Measurements from ENCODE around the gene SNX1. TPM values are rescaled to one million over a fixed set of nuclear protein-coding genes. Genes with fewer than 3 reads are reported as not detected.

The SNX1 gene
- total RNA-seq, 4 donors from 2014 or later, result 184 to 348 (median 211) TPM

GRCh38 chr15:64148581-64148980, 52.8 kb downstream of the SNX1 start:
- peaks cover 8 to 29% of the 10 kb centered on the region in 2 donors for H3K4me1 ChIP-seq
- no peak overlapping the region for H3K4me3 ChIP-seq (replicated peaks in 1 of 3)
- intact Hi-C loops (cut with DNase I), result no loop called here
- peaks cover 2 to 9% of the 10 kb centered on the region in 2 donors for H3K36me3 ChIP-seq
- no peaks in the 10 kb centered on the region for H3K9me3 ChIP-seq
- H3K27me3 ChIP-seq, result no peaks in the 10 kb centered on the region
- no peak for TF ChIP-seq POLR2A (IDR thresholded peaks at IDR 0.05)
- no peak for TF ChIP-seq CTCF (IDR thresholded peaks at IDR 0.05)
- H3K27ac ChIP-seq, result no peak overlapping the region
- DNase-seq, result no peak
- 87 to 90% methylated on average over 3 of the region's 3 CpGs for WGBS, 2 donors

GRCh38 chr15:64149424-64149823, 53.6 kb downstream of the SNX1 start:
- intact Hi-C loops (cut with DNase I), result no loop called here
- TF ChIP-seq POLR2A (IDR thresholded peaks at IDR 0.05), result no peak
- TF ChIP-seq CTCF (IDR thresholded peaks at IDR 0.05), result no peak

GRCh38 chr15:64149893-64150578, 54.3 kb downstream of the SNX1 start:
- TF ChIP-seq CTCF (IDR thresholded peaks at IDR 0.05) (no peak), POLR2A (IDR thresholded peaks at IDR 0.05) (no peak)
- 67 to 75% methylated on average over 6 to 9 of the region's 9 CpGs for WGBS, 2 donors
- H3K4me1 ChIP-seq, result peaks cover 8 to 39% of the 10 kb centered on the region in 2 donors
- no peak for DNase-seq
- no peaks in the 10 kb centered on the region for H3K9me3 ChIP-seq
- H3K27me3 ChIP-seq, result no peaks in the 10 kb centered on the region
- intact Hi-C loops (cut with DNase I), result loop anchor here (5.0 kb wide), 1 partner anchor 53 kb away; the partner anchor contains the start of gene SNX1
- no peak overlapping the region for H3K4me3 ChIP-seq (replicated peaks in 1 of 3)
- peak overlapping the region in 1 of 3 donors; percentile 88 for H3K27ac ChIP-seq
- H3K36me3 ChIP-seq, result peaks cover 8 to 9% of the 10 kb centered on the region in 2 donors

More at GRCh38 chr15:64149424-64149823, 53.6 kb downstream of the SNX1 start:
- H3K27me3 ChIP-seq, result no peaks in the 10 kb centered on the region
- DNase-seq, result peak; percentile 30 to 32
- no peaks in the 10 kb centered on the region for H3K9me3 ChIP-seq
- H3K27ac ChIP-seq, result no peak overlapping the region
- no peak overlapping the region for H3K4me3 ChIP-seq (replicated peaks in 1 of 3)
- H3K4me1 ChIP-seq, result peaks cover 8 to 37% of the 10 kb centered on the region in 2 donors
- H3K36me3 ChIP-seq, result peaks cover 3 to 10% of the 10 kb centered on the region in 2 donors

- intact Hi-C loops (cut with DNase I), result loop anchor here (5.0 kb wide), 1 partner anchor 55 kb away; the partner anchor contains the start of gene SNX1
- Histone ChIP-seq H3K27ac (peak within 1 kb of the TSS; percentile 69 to 88 (median 87)), H3K36me3 (peaks cover 27 to 28% of the 10 kb centered on the region in 2 donors), H3K4me1 (peaks cover 8 to 32% of the 10 kb centered on the region in 2 donors), H3K27me3 (no peaks in the 10 kb centered on the region), H3K9me3 (no peaks in the 10 kb centered on the region), H3K4me3 (replicated peaks in 1 of 3) (peak within 1 kb of the TSS; percentile 61 to 93 (median 69))
- 1 to 2% methylated on average over 12 to 24 of the region's 83 CpGs for WGBS, 2 donors
- peak; percentile 54 to 56 for DNase-seq
- TF ChIP-seq CTCF (IDR thresholded peaks at IDR 0.05) (no peak), POLR2A (IDR thresholded peaks at IDR 0.05) (peak; percentile 48 to 77)
These were observed 56.1 kb downstream of the SNX1 start, which contains the start of gene SNX22 for GRCh38 chr15:64151727-64152506. Gene SNX22 (plus strand): TSS chr15:64151731. CDS start chr15:64151776, 45 bp downstream.
